H9 (cell line): Measurements from ENCODE around the gene CHDH. TPM values are rescaled to one million over a fixed set of nuclear protein-coding genes. Genes with fewer than 3 reads are reported as not detected.

Source experiments
- DNase-seq: peaks from one replicate; pipeline ENCODE4 v3.0.0-alpha.2; 2017
- H2AFZ ChIP-seq: one replicate; pipeline ENCODE4 v1.6.1; 2013; ENCODE audit warnings: mild to moderate bottlenecking, low read length, control low read depth, moderate library complexity
- H2AK5ac ChIP-seq: 2 replicates; pipeline ENCODE4 v1.6.1; 2013; ENCODE audit warnings: low read length, control low read depth, mixed read lengths; ENCODE audit not compliant: insufficient read length
- H2BK120ac ChIP-seq: one replicate; pipeline ENCODE4 v1.6.1; 2013; ENCODE audit warnings: low read depth, mild to moderate bottlenecking, low read length, control low read depth, inconsistent platforms; ENCODE audit not compliant: poor library complexity, severe bottlenecking
- H2BK12ac ChIP-seq: 2 replicates; pipeline ENCODE4 v1.6.1; 2013; ENCODE audit warnings: low read length, control low read depth, mixed read lengths, low read depth; ENCODE audit not compliant: insufficient read length
- H2BK15ac ChIP-seq: 2 replicates; pipeline ENCODE4 v1.6.1; 2013; ENCODE audit warnings: low read depth, low read length, control low read depth
- H2BK20ac ChIP-seq: one replicate; pipeline ENCODE4 v1.6.1; 2013; ENCODE audit warnings: low read depth, mild to moderate bottlenecking, low read length, control low read depth, inconsistent platforms; ENCODE audit not compliant: poor library complexity, severe bottlenecking
- H2BK5ac ChIP-seq: 2 replicates; pipeline ENCODE4 v1.6.1; 2013; ENCODE audit warnings: low read length, control low read depth, mixed read lengths; ENCODE audit not compliant: insufficient read length
- H3K14ac ChIP-seq: 2 replicates; pipeline ENCODE4 v1.6.1; 2013; ENCODE audit warnings: low read length, control low read depth; ENCODE audit not compliant: insufficient read depth
- H3K18ac ChIP-seq: 2 replicates; pipeline ENCODE4 v1.6.1; 2013; ENCODE audit warnings: low read depth, mild to moderate bottlenecking, mixed read lengths, low read length, control low read depth; ENCODE audit not compliant: insufficient read length
- H3K23ac ChIP-seq: 2 replicates; pipeline ENCODE4 v1.6.1; 2013; ENCODE audit warnings: low read length, control low read depth, mixed read lengths, low read depth; ENCODE audit not compliant: insufficient read length
- H3K23me2 ChIP-seq: 2 replicates; pipeline ENCODE4 v1.6.1; 2013; ENCODE audit warnings: low read depth, mild to moderate bottlenecking, mixed read lengths, low read length, control low read depth; ENCODE audit not compliant: insufficient read length, poor library complexity, severe bottlenecking
- H3K27ac ChIP-seq: 2 replicates; pipeline ENCODE4 v1.5.1; 2013; ENCODE audit warnings: low read length, control low read depth, mixed read lengths, low read depth; ENCODE audit not compliant: insufficient read length
- H3K27me3 ChIP-seq: 2 replicates; pipeline ENCODE4 v1.6.1; 2013; ENCODE audit warnings: low read length, control low read depth, inconsistent platforms; ENCODE audit not compliant: insufficient read depth
- H3K4ac ChIP-seq: 2 replicates; pipeline ENCODE4 v1.6.1; 2013; ENCODE audit warnings: low read depth, mild to moderate bottlenecking, control low read depth, inconsistent platforms, low read length, moderate library complexity
- H3K4me1 ChIP-seq: 2 replicates; pipeline ENCODE4 v1.6.1; 2013; ENCODE audit warnings: low read length, control low read depth, inconsistent platforms; ENCODE audit not compliant: insufficient read depth
- H3K4me2 ChIP-seq: 2 replicates; pipeline ENCODE4 v1.6.1; 2013; ENCODE audit warnings: low read length, control low read depth, mixed read lengths; ENCODE audit not compliant: insufficient read length, insufficient read depth
- H3K56ac ChIP-seq: 2 replicates; pipeline ENCODE4 v1.6.1; 2013; ENCODE audit warnings: low read depth, mild to moderate bottlenecking, mixed read lengths, low read length, control low read depth; ENCODE audit not compliant: insufficient read length
- H3K79me1 ChIP-seq: 2 replicates; pipeline ENCODE4 v1.6.1; 2013; ENCODE audit warnings: low read depth, mild to moderate bottlenecking, moderate library complexity, low read length, control low read depth, inconsistent platforms; ENCODE audit not compliant: insufficient read depth, poor library complexity, severe bottlenecking
- H3K79me2 ChIP-seq: 2 replicates; pipeline ENCODE4 v1.6.1; 2013; ENCODE audit warnings: low read length, control low read depth, inconsistent platforms; ENCODE audit not compliant: insufficient read depth
- H3K9ac ChIP-seq: 2 replicates; pipeline ENCODE4 v1.6.1; 2013; ENCODE audit warnings: low read length, control low read depth, mixed read lengths; ENCODE audit not compliant: insufficient read length; ENCODE audit errors: extremely low read depth
- H3K9me3 ChIP-seq: one replicate; pipeline ENCODE4 v1.6.1; 2013; ENCODE audit warnings: low read depth, low read length, inconsistent platforms; ENCODE audit not compliant: control insufficient read depth
- H3T11ph ChIP-seq: one replicate; pipeline ENCODE4 v1.6.1; 2013; ENCODE audit warnings: mild to moderate bottlenecking, low read length, control low read depth, inconsistent platforms
- H4K20me1 ChIP-seq: one replicate; pipeline ENCODE4 v1.6.1; 2013; ENCODE audit not compliant: control insufficient read depth, insufficient read length, insufficient read depth
- H4K5ac ChIP-seq: 2 replicates; pipeline ENCODE4 v1.6.1; 2013; ENCODE audit warnings: low read depth, mild to moderate bottlenecking, mixed read lengths, low read length, control low read depth; ENCODE audit not compliant: insufficient read length
- H4K8ac ChIP-seq: replicated peaks from 2 replicates; pipeline ENCODE4 v1.6.1; 2013; ENCODE audit warnings: low read length, control low read depth, mixed read lengths, low read depth; ENCODE audit not compliant: insufficient read length
- H4K91ac ChIP-seq: 2 replicates; pipeline ENCODE4 v1.6.1; 2013; ENCODE audit warnings: low read depth, mild to moderate bottlenecking, moderate library complexity, mixed read lengths, low read length, control low read depth; ENCODE audit not compliant: insufficient read length
- H3K27ac Mint-ChIP-seq, 3 experiments: 2 replicates in 2 of 3; 3 replicates in 1 of 3; pipeline ENCODE4 v1.8.0; 2020 to 2021; ENCODE audit warnings: mixed read lengths in 3 of 3, mild to moderate bottlenecking in 1 of 3, moderate library complexity in 1 of 3
- H3K27me3 Mint-ChIP-seq: 2 replicates; pipeline ENCODE4 v1.8.0; 2021; ENCODE audit warnings: low read depth, mild to moderate bottlenecking, moderate library complexity, mixed read lengths
- H3K36me3 Mint-ChIP-seq, 3 experiments: 2 replicates in 2 of 3; 3 replicates in 1 of 3; pipeline ENCODE4 v1.8.0; 2020 to 2021; ENCODE audit warnings: low read depth in 3 of 3, mixed read lengths in 3 of 3; ENCODE audit not compliant: insufficient read depth in 1 of 3
- H3K4me1 Mint-ChIP-seq, 2 experiments: 2 replicates each; pipeline ENCODE4 v1.8.0; 2020; ENCODE audit warnings: mixed read lengths in 2 of 2
- H3K4me3 Mint-ChIP-seq, 2 experiments: 2 replicates in 1 of 2; 3 replicates in 1 of 2; pipeline ENCODE4 v1.8.0; 2020 to 2021; ENCODE audit warnings: mild to moderate bottlenecking in 2 of 2, mixed read lengths in 2 of 2, moderate library complexity in 1 of 2
- H3K9me3 Mint-ChIP-seq, 2 experiments: 2 replicates in 1 of 2; 3 replicates in 1 of 2; pipeline ENCODE4 v1.8.0; 2020; ENCODE audit warnings: mild to moderate bottlenecking in 2 of 2, mixed read lengths in 2 of 2, moderate library complexity in 1 of 2
- WGBS: extraction: QIAGEN DNeasy Blood & Tissue Kit; methylation state at CpG from one replicate; pipeline ENCODE4 v1.1.7; 2013; ENCODE audit warnings: missing lambda C conversion rate, low lambda C conversion rate, mixed read lengths; ENCODE audit not compliant: insufficient read length; ENCODE audit errors: extremely low coverage; 5-methylcytosine and 5-hydroxymethylcytosine counted together
- total RNA-seq: library from RNA; stranded (reverse); gene quantifications from 2 replicates; pipeline ENCODE4 v1.2.1, GENCODE V29; 2021
- TF ChIP-seq, protein P1 (sequence below): fragments of 200-600 bp; sonication (generic); conservative IDR thresholded peaks from 3 replicates; pipeline ENCODE4 v1.8.0; 2021; ENCODE audit warnings: antibody characterized with exemption, mild to moderate bottlenecking

CHDH gene
- total RNA-seq, 1 experiment from 2014 or later, result 11.0 TPM

GRCh38 chr3:53812434-53812833 is 33.8 kb downstream of the CHDH start:
- H2BK15ac ChIP-seq, result no peak overlapping the region
- H3K23ac ChIP-seq, result no peak overlapping the region
- H2BK20ac ChIP-seq, result no peak overlapping the region
- H4K5ac ChIP-seq, result no peak overlapping the region
- H2BK12ac ChIP-seq, result no peak overlapping the region
- H4K91ac ChIP-seq, result no peak overlapping the region
- H3K23me2 ChIP-seq, result no peaks in the 10 kb centered on the region
- H2AK5ac ChIP-seq, result no peak overlapping the region
- no peak overlapping the region for H3K14ac ChIP-seq
- H3K18ac ChIP-seq, result no peak overlapping the region
- no peaks in the 10 kb centered on the region for H3K79me2 ChIP-seq
- no peak overlapping the region for H3K9ac ChIP-seq
- H3K4ac ChIP-seq, result no peak overlapping the region
- no peak overlapping the region for H2BK120ac ChIP-seq
- no peaks in the 10 kb centered on the region for H3K9me3 ChIP-seq
- Mint-ChIP-seq H3K27ac (no peak overlapping the region), H3K36me3 (peaks cover 0 to 8% (median 5%) of the 10 kb centered on the region in 3 experiments; a peak in 3 of 7 replicates), H3K27me3 (no peaks in the 10 kb centered on the region; the same call in 1 of the 2 replicates), H3K4me1 (no peaks in the 10 kb centered on the region; a peak in 1 of 4 replicates), H3K9me3 (no peaks in the 10 kb centered on the region), H3K4me3 (no peak overlapping the region)
- H3K27ac ChIP-seq, result no peak overlapping the region
- no peak overlapping the region for H3K56ac ChIP-seq
- no peak overlapping the region for H3T11ph ChIP-seq
- H4K8ac ChIP-seq, result no peak overlapping the region
- TF ChIP-seq, protein P1, sequence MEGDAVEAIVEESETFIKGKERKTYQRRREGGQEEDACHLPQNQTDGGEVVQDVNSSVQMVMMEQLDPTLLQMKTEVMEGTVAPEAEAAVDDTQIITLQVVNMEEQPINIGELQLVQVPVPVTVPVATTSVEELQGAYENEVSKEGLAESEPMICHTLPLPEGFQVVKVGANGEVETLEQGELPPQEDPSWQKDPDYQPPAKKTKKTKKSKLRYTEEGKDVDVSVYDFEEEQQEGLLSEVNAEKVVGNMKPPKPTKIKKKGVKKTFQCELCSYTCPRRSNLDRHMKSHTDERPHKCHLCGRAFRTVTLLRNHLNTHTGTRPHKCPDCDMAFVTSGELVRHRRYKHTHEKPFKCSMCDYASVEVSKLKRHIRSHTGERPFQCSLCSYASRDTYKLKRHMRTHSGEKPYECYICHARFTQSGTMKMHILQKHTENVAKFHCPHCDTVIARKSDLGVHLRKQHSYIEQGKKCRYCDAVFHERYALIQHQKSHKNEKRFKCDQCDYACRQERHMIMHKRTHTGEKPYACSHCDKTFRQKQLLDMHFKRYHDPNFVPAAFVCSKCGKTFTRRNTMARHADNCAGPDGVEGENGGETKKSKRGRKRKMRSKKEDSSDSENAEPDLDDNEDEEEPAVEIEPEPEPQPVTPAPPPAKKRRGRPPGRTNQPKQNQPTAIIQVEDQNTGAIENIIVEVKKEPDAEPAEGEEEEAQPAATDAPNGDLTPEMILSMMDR, result peak; percentile 41
- WGBS, result no CpG with 5 or more reads among the region's 4 CpGs
- H3K4me1 ChIP-seq, result no peaks in the 10 kb centered on the region
- no peak overlapping the region for H2BK5ac ChIP-seq
- no peak overlapping the region for H2AFZ ChIP-seq
- H4K20me1 ChIP-seq, result no peaks in the 10 kb centered on the region
- no peaks in the 10 kb centered on the region for H3K27me3 ChIP-seq
- H3K79me1 ChIP-seq, result no peaks in the 10 kb centered on the region
- no peak overlapping the region for H3K4me2 ChIP-seq
- no peak for DNase-seq
